Natural killer cell (primary cell): Measurements from ENCODE around the gene SULF2. TPM values are rescaled to one million over a fixed set of nuclear protein-coding genes. Genes with fewer than 3 reads are reported as not detected.

ENCODE experiments used
- ATAC-seq, 3 donors: fragments of 150-1000 bp in 2 of 3; fragments of 200-7000 bp in 1 of 3; cut with Tn5 transposase; 1 replicate in 1 of 3; 2 replicates in 2 of 3; pipeline ENCODE4 v1.10.0; 2021; ENCODE audit warnings: mild to moderate bottlenecking in 2 of 3, moderate library complexity in 2 of 3
- DNase-seq, 2 donors: peaks; one replicate each; pipeline versions ENCODE4 v3.0.0 to v3.0.0-alpha.2; 2013 to 2021; ENCODE audit warnings: mixed read lengths in 1 of 2
- H3K27ac ChIP-seq: one replicate; pipeline ENCODE4 v1.5.1; 2013; ENCODE audit warnings: mild to moderate bottlenecking, low read length
- H3K27me3 ChIP-seq: one replicate; pipeline ENCODE4 v1.6.1; 2013; ENCODE audit warnings: low read length; ENCODE audit not compliant: control insufficient read depth, insufficient read depth
- H3K36me3 ChIP-seq: one replicate; pipeline ENCODE4 v1.6.1; 2013; ENCODE audit warnings: low read length; ENCODE audit not compliant: control insufficient read depth, insufficient read depth
- H3K4me1 ChIP-seq: one replicate; pipeline ENCODE4 v1.6.1; 2013; ENCODE audit warnings: low read length; ENCODE audit not compliant: control insufficient read depth, insufficient read depth
- H3K4me3 ChIP-seq: one replicate; pipeline ENCODE4 v1.5.1; 2013; ENCODE audit warnings: low read length
- H3K9me3 ChIP-seq: one replicate; pipeline ENCODE4 v1.6.1; 2013; ENCODE audit warnings: low read length; ENCODE audit not compliant: control insufficient read depth, insufficient read depth
- H3K27ac Mint-ChIP-seq, 2 donors: one replicate each; pipeline ENCODE4 v1.8.0; 2022; ENCODE audit warnings: mild to moderate bottlenecking in 2 of 2, mixed read lengths in 2 of 2, moderate library complexity in 1 of 2
- H3K27me3 Mint-ChIP-seq, 2 donors: one replicate each; pipeline ENCODE4 v1.8.0; 2022; ENCODE audit warnings: low read depth in 2 of 2, mixed read lengths in 2 of 2
- H3K36me3 Mint-ChIP-seq: one replicate; pipeline ENCODE4 v1.8.0; 2022; ENCODE audit warnings: mixed read lengths
- H3K4me1 Mint-ChIP-seq, 2 donors: one replicate each; pipeline ENCODE4 v1.8.0; 2022; ENCODE audit warnings: mixed read lengths in 2 of 2
- H3K4me3 Mint-ChIP-seq: one replicate; pipeline ENCODE4 v1.8.0; 2022; ENCODE audit warnings: mild to moderate bottlenecking, moderate library complexity, mixed read lengths
- H3K9me3 Mint-ChIP-seq, 2 donors: one replicate each; pipeline ENCODE4 v1.8.0; 2022; ENCODE audit warnings: mixed read lengths in 2 of 2
- WGBS: methylation state at CpG from one replicate; pipeline ENCODE4 v1.1.7; 2013; ENCODE audit warnings: missing lambda C conversion rate; ENCODE audit not compliant: insufficient coverage; 5-methylcytosine and 5-hydroxymethylcytosine counted together
- intact Hi-C: fragments of 100-400 bp; cut with micrococcal nuclease; formaldehyde crosslinking; loops from one replicate; pipeline ENCODE4 v1.14.2; 2022
- total RNA-seq, 4 donors: library from RNA; stranded (reverse); fragments of 120-200 nt in 1 of 4; gene quantifications; one replicate each; pipeline versions ENCODE4 v1.2.3 to v1.2.4, GENCODE V29; 2013 to 2022
- TF ChIP-seq, protein P1 (sequence below): fragments of 200-600 bp; IDR thresholded peaks from one replicate; pipeline ENCODE4 v1.8.0; 2022; ENCODE audit warnings: antibody characterized with exemption

Gene SULF2
- total RNA-seq, 3 donors from 2014 or later (not counting 1 experiment from before 2014, with no cell fraction given), result 8.1 to 48.7 (median 12.3) TPM

- Mint-ChIP-seq H3K9me3 (no peaks in the 10 kb centered on the region), H3K27ac (no peak overlapping the region), H3K4me1 (peaks cover 6 to 7% of the 10 kb centered on the region in 2 donors), H3K4me3 (no peak overlapping the region), H3K36me3 (no peaks in the 10 kb centered on the region), H3K27me3 (peaks cover 0 to 2% of the 10 kb centered on the region in 2 donors)
- intact Hi-C loops, result no loop called here
- ATAC-seq, result no peak
- Histone ChIP-seq H3K27ac (no peak overlapping the region), H3K4me3 (no peak overlapping the region), H3K9me3 (no peaks in the 10 kb centered on the region), H3K4me1 (no peaks in the 10 kb centered on the region), H3K27me3 (no peaks in the 10 kb centered on the region), H3K36me3 (no peaks in the 10 kb centered on the region)
- WGBS, result 75% methylated on average over 5 of the region's 6 CpGs
- TF ChIP-seq, protein P1, sequence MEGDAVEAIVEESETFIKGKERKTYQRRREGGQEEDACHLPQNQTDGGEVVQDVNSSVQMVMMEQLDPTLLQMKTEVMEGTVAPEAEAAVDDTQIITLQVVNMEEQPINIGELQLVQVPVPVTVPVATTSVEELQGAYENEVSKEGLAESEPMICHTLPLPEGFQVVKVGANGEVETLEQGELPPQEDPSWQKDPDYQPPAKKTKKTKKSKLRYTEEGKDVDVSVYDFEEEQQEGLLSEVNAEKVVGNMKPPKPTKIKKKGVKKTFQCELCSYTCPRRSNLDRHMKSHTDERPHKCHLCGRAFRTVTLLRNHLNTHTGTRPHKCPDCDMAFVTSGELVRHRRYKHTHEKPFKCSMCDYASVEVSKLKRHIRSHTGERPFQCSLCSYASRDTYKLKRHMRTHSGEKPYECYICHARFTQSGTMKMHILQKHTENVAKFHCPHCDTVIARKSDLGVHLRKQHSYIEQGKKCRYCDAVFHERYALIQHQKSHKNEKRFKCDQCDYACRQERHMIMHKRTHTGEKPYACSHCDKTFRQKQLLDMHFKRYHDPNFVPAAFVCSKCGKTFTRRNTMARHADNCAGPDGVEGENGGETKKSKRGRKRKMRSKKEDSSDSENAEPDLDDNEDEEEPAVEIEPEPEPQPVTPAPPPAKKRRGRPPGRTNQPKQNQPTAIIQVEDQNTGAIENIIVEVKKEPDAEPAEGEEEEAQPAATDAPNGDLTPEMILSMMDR, result no peak
- DNase-seq, result no peak
These were observed 104.3 kb downstream of the SULF2 start for GRCh38 chr20:47680804-47681529.

GRCh38 chr20:47679462-47679861 is 105.8 kb downstream of the SULF2 start:
- no peaks in the 10 kb centered on the region for H3K4me1 ChIP-seq
- peaks cover 6 to 7% of the 10 kb centered on the region in 2 donors for H3K4me1 Mint-ChIP-seq
- H3K27me3 Mint-ChIP-seq, result peaks cover 0 to 2% of the 10 kb centered on the region in 2 donors
- no peaks in the 10 kb centered on the region for H3K9me3 Mint-ChIP-seq
- H3K4me3 ChIP-seq, result no peak overlapping the region
- WGBS, result 90% methylated on average over 4 of the region's 4 CpGs
- no peaks in the 10 kb centered on the region for H3K27me3 ChIP-seq
- no peak overlapping the region for H3K4me3 Mint-ChIP-seq
- no peak overlapping the region for H3K27ac ChIP-seq
- no peak overlapping the region for H3K27ac Mint-ChIP-seq
- no peak for ATAC-seq
- no peaks in the 10 kb centered on the region for H3K9me3 ChIP-seq
- H3K36me3 Mint-ChIP-seq, result no peaks in the 10 kb centered on the region
- no peak for DNase-seq
- TF ChIP-seq, protein P1, result no peak
- H3K36me3 ChIP-seq, result no peaks in the 10 kb centered on the region
- intact Hi-C loops, result loop anchor here (5.0 kb wide), 1 partner anchor 943 kb away; no protein-coding TSS in a partner anchor

DNA sequence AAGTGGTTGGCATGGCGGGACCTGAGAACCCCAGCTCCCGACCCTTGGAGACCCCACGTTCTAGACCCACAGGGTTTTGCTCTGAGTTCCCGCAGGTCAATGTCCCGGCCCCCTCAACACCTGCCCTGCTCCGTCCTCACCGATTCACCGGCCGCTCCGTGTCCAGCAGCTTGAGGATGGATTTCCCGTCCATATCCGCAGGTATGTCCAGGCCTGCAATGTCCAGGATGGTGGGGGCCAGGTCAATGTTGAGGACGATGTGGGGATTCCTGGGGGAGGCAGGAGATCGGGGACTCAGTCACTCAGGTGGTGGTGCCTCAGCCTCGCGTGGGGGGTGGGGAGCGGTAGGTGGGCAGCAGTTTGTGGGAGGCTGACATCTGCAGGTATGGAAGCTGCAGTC is 106.7 kb downstream of the SULF2 start:
- Mint-ChIP-seq H3K36me3 (no peaks in the 10 kb centered on the region), H3K4me1 (peaks cover 6 to 7% of the 10 kb centered on the region in 2 donors), H3K4me3 (no peak overlapping the region), H3K27ac (no peak overlapping the region), H3K9me3 (no peaks in the 10 kb centered on the region), H3K27me3 (peaks cover 0 to 2% of the 10 kb centered on the region in 2 donors)
- Histone ChIP-seq H3K27me3 (no peaks in the 10 kb centered on the region), H3K9me3 (no peaks in the 10 kb centered on the region), H3K4me1 (no peaks in the 10 kb centered on the region), H3K27ac (no peak overlapping the region), H3K4me3 (no peak overlapping the region), H3K36me3 (no peaks in the 10 kb centered on the region)
- no peak for DNase-seq
- ATAC-seq, result no peak
- WGBS, result 92% methylated on average over 17 of the region's 17 CpGs
- TF ChIP-seq, protein P1, result no peak
- intact Hi-C loops, result loop anchor here (5.0 kb wide), 1 partner anchor 944 kb away; no protein-coding TSS in a partner anchor
